ENCODE data around the gene EPB41L5. TPM values are rescaled to one million over a fixed set of nuclear protein-coding genes. Genes with fewer than 3 reads are reported as not detected.

Gene EPB41L5
- total and polyA plus RNA-seq, 9 of the 15 experiments (the other 6 are each of a cell fraction or from before 2014, with no cell fraction given), result 2.3 to 14.1 (median 8.2) TPM

GRCh38 chr2:120167272-120167671 lies 154.4 kb downstream of the EPB41L5 start:
- CTCF ChIA-PET (ENCODE audit: low intra/inter-chr PET ratio), result no interaction called here
- 64% methylated on average over 2 of the region's 2 CpGs for WGBS (ENCODE audit: insufficient coverage, low coverage, missing lambda C conversion rate)

More at GRCh38 chr2:120167272-120167671, 154.4 kb downstream of the EPB41L5 start:
- H3K79me2 ChIP-seq (ENCODE audit: control insufficient read depth, insufficient read depth, low read length), result no peaks in the 10 kb centered on the region
- H3K9ac ChIP-seq (ENCODE audit: insufficient read depth in 1 of 2, low read depth in 2 of 2, low read length in 2 of 2), result no peak overlapping the region
- in situ Hi-C loops (cut with MboI) (no loop called here), intact Hi-C loops (cut with micrococcal nuclease) (no loop called here)
- ATAC-seq (no peak), FAIRE-seq (no peak), DNase-seq (ENCODE audit: extremely low read depth in 1 of 4, low spot score in 3 of 4) (no peak)
- POLR2A ChIA-PET, result interaction anchor here (0.6 kb wide), 1 partner anchor 10 kb away, joined by 3 read pairs; no protein-coding TSS in a partner anchor
- H3K4me3 ChIP-seq, result no peak overlapping the region
- H3K27me3 ChIP-seq (ENCODE audit: control insufficient read depth in 2 of 2, insufficient read depth in 2 of 2, low read length in 2 of 2), result no peaks in the 10 kb centered on the region; a peak in 1 of 5 replicates
- H3K4me2 ChIP-seq (ENCODE audit: insufficient read depth, low read length), result no peak overlapping the region
- no peaks in the 10 kb centered on the region for H3K4me1 ChIP-seq (replicated peaks in 1 of 2; ENCODE audit: control insufficient read depth in 2 of 2, insufficient read depth in 2 of 2, low read length in 2 of 2)
- no peaks in the 10 kb centered on the region for H3K9me3 ChIP-seq (replicated peaks; ENCODE audit: control insufficient read depth, insufficient read depth, low read depth, low read length)
- no peak overlapping the region for H2AFZ ChIP-seq (ENCODE audit: low read depth, low read length)
- no peak for TF ChIP-seq MAZ (CRISPR knock-in tag; conservative IDR thresholded peaks at IDR 0.05 in 1 of 2, IDR thresholded peaks at IDR 0.05 in 1 of 2)
- no peak for TF ChIP-seq RBM34 (IDR thresholded peaks at IDR 0.05; ENCODE audit: borderline replicate concordance, insufficient read depth, low read length)
- TF ChIP-seq WHSC1 (IDR thresholded peaks at IDR 0.05; ENCODE audit: low read length), result no peak
- no peak for TF ChIP-seq SMAD2 (IDR thresholded peaks at IDR 0.05; ENCODE audit: low read depth, low read length)
- TF ChIP-seq TGIF2 (CRISPR knock-in tag; IDR thresholded peaks at IDR 0.05), result no peak
- no peak for TF ChIP-seq HMG20B (CRISPR knock-in tag; IDR thresholded peaks at IDR 0.05)
- TF ChIP-seq MCM5 (IDR thresholded peaks at IDR 0.05; ENCODE audit: low read depth), result no peak
- no peak for TF ChIP-seq CBX8 (IDR thresholded peaks at IDR 0.05; ENCODE audit: borderline replicate concordance, extremely low read depth, low read depth, low read length, poor library complexity, severe bottlenecking)
- TF ChIP-seq MCM7 (IDR thresholded peaks at IDR 0.05), result no peak
- TF ChIP-seq NBN (IDR thresholded peaks at IDR 0.05; ENCODE audit: low read depth), result no peak
- TF ChIP-seq MEIS2 (IDR thresholded peaks at IDR 0.05; ENCODE audit: partially characterized antibody), result no peak
- TF ChIP-seq MAFF (IDR thresholded peaks at IDR 0.05; ENCODE audit: low read length), result no peak
- TF ChIP-seq ZNF253 (CRISPR knock-in tag; conservative IDR thresholded peaks at IDR 0.05), result no peak
- no peak for TF ChIP-seq TSC22D4 (tag; IDR thresholded peaks at IDR 0.05)
- no peak for TF ChIP-seq PHB2 (IDR thresholded peaks at IDR 0.05; ENCODE audit: low read depth)
- no peak for TF ChIP-seq CBX2 (IDR thresholded peaks at IDR 0.05; ENCODE audit: insufficient read depth, low read length, poor library complexity, severe bottlenecking)
- TF ChIP-seq ZNF395 (CRISPR knock-in tag; IDR thresholded peaks at IDR 0.05), result no peak
- no peak for TF ChIP-seq GTF2F1 (IDR thresholded peaks at IDR 0.05; ENCODE audit: low read depth, low read length)
- no TSS peak for BruUV-seq (replicated peaks)
- no peaks in the 10 kb centered on the region for H4K20me1 ChIP-seq (replicated peaks; ENCODE audit: control insufficient read depth, insufficient read depth, low read length)
- H3K27ac ChIP-seq (ENCODE audit: extremely low read depth, low read depth, low read length), result no peak overlapping the region
- H3K9me1 ChIP-seq (ENCODE audit: control insufficient read depth, insufficient read depth, low read length), result no peaks in the 10 kb centered on the region
- H3K36me3 ChIP-seq (ENCODE audit: control insufficient read depth, insufficient read depth, low read length), result no peaks in the 10 kb centered on the region
